Measurements from ENCODE around the gene TRPC3. TPM values are rescaled to one million over a fixed set of nuclear protein-coding genes. Genes with fewer than 3 reads are reported as not detected.
A peak's percentile ranks its signal among the peaks of the same experiment; 100 is the strongest.

TRPC3 gene
- total RNA-seq, 1 experiment from 2014 or later: 0.25 TPM

DNA sequence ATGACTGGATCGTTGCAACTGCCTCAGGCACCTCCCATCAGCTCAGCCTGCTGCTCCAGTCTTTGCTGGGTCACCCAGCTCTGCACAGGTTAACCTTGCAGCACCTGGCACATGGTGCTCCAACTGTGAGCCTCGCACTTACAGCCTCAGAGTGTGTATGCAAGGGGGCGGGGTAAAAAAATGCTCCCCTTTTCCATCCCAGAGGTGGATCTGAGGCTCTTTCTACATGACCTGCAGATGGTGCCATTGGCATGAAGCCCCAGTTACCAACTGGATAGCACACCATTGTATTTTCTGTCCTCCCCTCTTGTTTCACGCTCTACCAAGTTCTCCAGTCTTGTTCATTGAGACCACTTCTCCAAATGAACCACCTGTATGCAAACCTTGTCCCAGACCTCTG, 46.2 kb upstream of the TRPC3 start:
- Histone ChIP-seq H3K9me2 (ENCODE audit: insufficient read depth) (no peaks in the 10 kb centered on the region), H3K36me3 (ENCODE audit: control insufficient read depth in 1 of 2, insufficient read depth in 2 of 2, low read length in 2 of 2) (no peaks in the 10 kb centered on the region), H3K27ac (ENCODE audit: low read depth, low read length) (no peak overlapping the region), H3K4me1 (ENCODE audit: control insufficient read depth in 1 of 2, insufficient read depth in 2 of 2, low read length in 2 of 2) (no peaks in the 10 kb centered on the region), H3K27me3 (ENCODE audit: insufficient read depth, low read length) (no peaks in the 10 kb centered on the region), H3K4me3 (replicated peaks in 1 of 2; ENCODE audit: low read depth in 1 of 2, low read length in 2 of 2) (no peak overlapping the region), H3K79me2 (ENCODE audit: insufficient read depth, low read length) (no peaks in the 10 kb centered on the region), H4K20me1 (ENCODE audit: insufficient read depth) (no peaks in the 10 kb centered on the region), H3K9ac (ENCODE audit: low read length) (no peak overlapping the region), H3K4me2 (ENCODE audit: low read length) (no peak overlapping the region), H3K9me3 (ENCODE audit: control insufficient read depth in 1 of 2, insufficient read depth in 1 of 2, low read depth in 1 of 2, low read length in 2 of 2) (no peaks in the 10 kb centered on the region), H2AFZ (ENCODE audit: low read depth, low read length, poor library complexity, severe bottlenecking) (no peak overlapping the region)
- no TSS peak for BruUV-seq (replicated peaks)
- RAD21 ChIA-PET (ENCODE audit: low non-redundant PET in 1 of 2, low total read pairs in 2 of 2, uncharacterized antibody in 2 of 2, unreplicated experiment in 2 of 2): no interaction called here
- CTCF ChIA-PET: interaction anchor here (2.6 kb wide), 1 partner anchor 98 kb away, joined by 9 read pairs; no protein-coding TSS in a partner anchor
- TF ChIP-seq EZH2phosphoT487 (IDR thresholded peaks at IDR 0.05; ENCODE audit: borderline replicate concordance) (no peak), RAD21 (IDR thresholded peaks at IDR 0.05; ENCODE audit: low read depth) (peak; percentile 32; the same call in 1 of the 2 replicates)
- TF ChIP-seq, protein P1, sequence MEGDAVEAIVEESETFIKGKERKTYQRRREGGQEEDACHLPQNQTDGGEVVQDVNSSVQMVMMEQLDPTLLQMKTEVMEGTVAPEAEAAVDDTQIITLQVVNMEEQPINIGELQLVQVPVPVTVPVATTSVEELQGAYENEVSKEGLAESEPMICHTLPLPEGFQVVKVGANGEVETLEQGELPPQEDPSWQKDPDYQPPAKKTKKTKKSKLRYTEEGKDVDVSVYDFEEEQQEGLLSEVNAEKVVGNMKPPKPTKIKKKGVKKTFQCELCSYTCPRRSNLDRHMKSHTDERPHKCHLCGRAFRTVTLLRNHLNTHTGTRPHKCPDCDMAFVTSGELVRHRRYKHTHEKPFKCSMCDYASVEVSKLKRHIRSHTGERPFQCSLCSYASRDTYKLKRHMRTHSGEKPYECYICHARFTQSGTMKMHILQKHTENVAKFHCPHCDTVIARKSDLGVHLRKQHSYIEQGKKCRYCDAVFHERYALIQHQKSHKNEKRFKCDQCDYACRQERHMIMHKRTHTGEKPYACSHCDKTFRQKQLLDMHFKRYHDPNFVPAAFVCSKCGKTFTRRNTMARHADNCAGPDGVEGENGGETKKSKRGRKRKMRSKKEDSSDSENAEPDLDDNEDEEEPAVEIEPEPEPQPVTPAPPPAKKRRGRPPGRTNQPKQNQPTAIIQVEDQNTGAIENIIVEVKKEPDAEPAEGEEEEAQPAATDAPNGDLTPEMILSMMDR (IDR thresholded peaks at IDR 0.05 in 2 of 3, conservative IDR thresholded peaks at IDR 0.05 in 1 of 3; ENCODE audit: borderline replicate concordance in 1 of 3, insufficient read depth in 1 of 3, low read depth in 2 of 3, low read length in 2 of 3): peak in 2 of 3 experiments; percentile 10 to 21; a peak in 1 of 6 replicates
- POLR2A ChIA-PET: no interaction called here
- peak; percentile 44; the same call in 1 of the 2 replicates for ATAC-seq
- DNase-seq (ENCODE audit: low read depth, low spot score): no peak
- intact Hi-C loops (cut with micrococcal nuclease): no loop called here

DNA sequence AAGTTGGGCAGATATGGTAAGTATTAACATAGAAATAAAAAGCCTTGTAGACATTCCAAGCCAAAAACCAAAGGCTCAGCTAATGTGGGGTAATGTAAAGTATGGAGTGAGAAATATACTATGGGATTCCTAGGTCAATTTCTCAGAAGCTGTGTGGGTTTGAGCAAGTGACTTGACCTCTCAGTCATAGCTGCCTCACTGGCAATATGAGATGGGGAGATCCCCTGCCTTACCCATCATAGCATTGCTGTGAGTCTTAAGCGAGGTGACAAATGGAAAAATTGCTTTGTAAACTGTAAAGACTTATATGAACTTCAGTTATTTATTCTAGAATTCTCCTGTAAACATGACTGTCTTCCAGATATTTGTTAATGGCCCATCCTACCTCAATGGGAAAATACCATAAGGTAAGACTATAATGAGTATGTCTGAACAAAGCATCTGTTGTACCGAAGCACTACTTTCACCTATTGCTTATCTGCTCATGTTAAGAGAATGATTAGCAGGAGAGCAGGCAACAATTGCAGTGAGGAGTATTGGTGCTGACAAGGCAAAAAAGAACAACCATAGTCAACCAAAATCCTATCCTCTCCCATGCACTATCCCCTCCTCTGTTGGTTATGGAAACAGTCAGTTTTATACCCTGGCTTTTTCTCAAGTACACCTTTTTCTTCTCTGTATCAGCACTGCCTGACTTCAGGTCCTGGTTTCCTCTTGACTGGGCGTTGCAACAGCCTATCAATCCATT, 44.1 kb upstream of the TRPC3 start:
- DNase-seq (ENCODE audit: low read depth, low spot score): no peak
- no peaks in the 10 kb centered on the region for H3K4me1 ChIP-seq (ENCODE audit: control insufficient read depth in 1 of 2, insufficient read depth in 2 of 2, low read length in 2 of 2)
- no peak overlapping the region for H3K27ac ChIP-seq (ENCODE audit: low read depth, low read length)
- no peak overlapping the region for H3K9ac ChIP-seq (ENCODE audit: low read length)
- no peak overlapping the region for H3K4me3 ChIP-seq (replicated peaks in 1 of 2; ENCODE audit: low read depth in 1 of 2, low read length in 2 of 2)
- no peaks in the 10 kb centered on the region for H3K9me3 ChIP-seq (ENCODE audit: control insufficient read depth in 1 of 2, insufficient read depth in 1 of 2, low read depth in 1 of 2, low read length in 2 of 2)
- no peak overlapping the region for H3K4me2 ChIP-seq (ENCODE audit: low read length)
- no peaks in the 10 kb centered on the region for H3K27me3 ChIP-seq (ENCODE audit: insufficient read depth, low read length)
- no peaks in the 10 kb centered on the region for H3K36me3 ChIP-seq (ENCODE audit: control insufficient read depth in 1 of 2, insufficient read depth in 2 of 2, low read length in 2 of 2)
- no peak overlapping the region for H2AFZ ChIP-seq (ENCODE audit: low read depth, low read length, poor library complexity, severe bottlenecking)
- H3K9me2 ChIP-seq (ENCODE audit: insufficient read depth): no peaks in the 10 kb centered on the region
- no peaks in the 10 kb centered on the region for H4K20me1 ChIP-seq (ENCODE audit: insufficient read depth)
- no peak for ATAC-seq
- POLR2A ChIA-PET: no interaction called here
- no TSS peak for BruUV-seq (replicated peaks)
- CTCF ChIA-PET: no interaction called here
- RAD21 ChIA-PET (ENCODE audit: low non-redundant PET in 1 of 2, low total read pairs in 2 of 2, uncharacterized antibody in 2 of 2, unreplicated experiment in 2 of 2): no interaction called here
- no peaks in the 10 kb centered on the region for H3K79me2 ChIP-seq (ENCODE audit: insufficient read depth, low read length)
- intact Hi-C loops (cut with micrococcal nuclease): no loop called here
- TF ChIP-seq ZNF274 (IDR thresholded peaks at IDR 0.05; ENCODE audit: low read depth, low read length) (no peak), EZH2phosphoT487 (IDR thresholded peaks at IDR 0.05; ENCODE audit: borderline replicate concordance) (no peak), CEBPB (IDR thresholded peaks at IDR 0.05; ENCODE audit: low read depth) (no peak), SP1 (IDR thresholded peaks at IDR 0.05; ENCODE audit: low read depth) (no peak), YY1 (IDR thresholded peaks at IDR 0.05; ENCODE audit: extremely low read depth, insufficient replicate concordance, low read depth, low read length) (no peak), JUND (IDR thresholded peaks at IDR 0.05) (no peak), POLR2A (IDR thresholded peaks at IDR 0.05; ENCODE audit: borderline replicate concordance, extremely low read depth, insufficient read depth, insufficient read length) (no peak)
- TF ChIP-seq, protein P1 (IDR thresholded peaks at IDR 0.05 in 2 of 3, conservative IDR thresholded peaks at IDR 0.05 in 1 of 3; ENCODE audit: borderline replicate concordance in 1 of 3, insufficient read depth in 1 of 3, low read depth in 2 of 3, low read length in 2 of 3): no peak
- TF ChIP-seq, protein P2, sequence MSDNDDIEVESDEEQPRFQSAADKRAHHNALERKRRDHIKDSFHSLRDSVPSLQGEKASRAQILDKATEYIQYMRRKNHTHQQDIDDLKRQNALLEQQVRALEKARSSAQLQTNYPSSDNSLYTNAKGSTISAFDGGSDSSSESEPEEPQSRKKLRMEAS (IDR thresholded peaks at IDR 0.05): no peak

Measured in HCT116 (cell line).